BJ (cell line): ENCODE results near the gene CFAP46. TPM values are rescaled to one million over a fixed set of nuclear protein-coding genes. Genes with fewer than 3 reads are reported as not detected.

ENCODE experiments used
- CTCF ChIA-PET: fragments of 350-600 bp; formaldehyde crosslinking; extraction: SDS; loops from one replicate; lab custom pipeline; 2021; ENCODE audit warnings: antibody characterized with exemption, inconsistent platforms; lab: Yijun Ruan, JAX
- POLR2A ChIA-PET: fragments of 300-600 bp; sonication (Branson Sonifier 250); formaldehyde crosslinking; extraction: SDS; loops from one replicate; lab custom pipeline; 2021; ENCODE audit warnings: antibody characterized with exemption; lab: Charles Lee
- DNase-seq: peaks from one replicate; pipeline ENCODE4 v3.0.0-alpha.2; 2011; ENCODE audit warnings: low read depth
- H3K27me3 ChIP-seq: 2 replicates; pipeline ENCODE4 v1.6.0; 2011; ENCODE audit warnings: low read length; ENCODE audit not compliant: control insufficient read depth, insufficient read depth
- H3K36me3 ChIP-seq: 2 replicates; pipeline ENCODE4 v1.5.1; 2011; ENCODE audit warnings: low read length; ENCODE audit not compliant: control insufficient read depth, insufficient read depth
- H3K4me3 ChIP-seq: 2 replicates; pipeline ENCODE4 v1.5.1; 2011; ENCODE audit warnings: low read depth, mild to moderate bottlenecking, control low read depth, low read length
- polyA plus RNA-seq: library from polyadenylated mRNA; depleted of rRNA; stranded (reverse); fragments of >200 nt; gene quantifications from 2 replicates; pipeline ENCODE4 v1.2.3, GENCODE V29; 2011
- TF ChIP-seq, protein P1 (sequence below): IDR thresholded peaks from 2 replicates; pipeline ENCODE4 v1.5.1; 2011; ENCODE audit warnings: low read depth, mild to moderate bottlenecking, control low read depth, inconsistent platforms, low read length, moderate library complexity; ENCODE audit not compliant: insufficient read depth

The CFAP46 gene
- polyA plus RNA-seq, 1 experiment = 1.8 TPM

DNA sequence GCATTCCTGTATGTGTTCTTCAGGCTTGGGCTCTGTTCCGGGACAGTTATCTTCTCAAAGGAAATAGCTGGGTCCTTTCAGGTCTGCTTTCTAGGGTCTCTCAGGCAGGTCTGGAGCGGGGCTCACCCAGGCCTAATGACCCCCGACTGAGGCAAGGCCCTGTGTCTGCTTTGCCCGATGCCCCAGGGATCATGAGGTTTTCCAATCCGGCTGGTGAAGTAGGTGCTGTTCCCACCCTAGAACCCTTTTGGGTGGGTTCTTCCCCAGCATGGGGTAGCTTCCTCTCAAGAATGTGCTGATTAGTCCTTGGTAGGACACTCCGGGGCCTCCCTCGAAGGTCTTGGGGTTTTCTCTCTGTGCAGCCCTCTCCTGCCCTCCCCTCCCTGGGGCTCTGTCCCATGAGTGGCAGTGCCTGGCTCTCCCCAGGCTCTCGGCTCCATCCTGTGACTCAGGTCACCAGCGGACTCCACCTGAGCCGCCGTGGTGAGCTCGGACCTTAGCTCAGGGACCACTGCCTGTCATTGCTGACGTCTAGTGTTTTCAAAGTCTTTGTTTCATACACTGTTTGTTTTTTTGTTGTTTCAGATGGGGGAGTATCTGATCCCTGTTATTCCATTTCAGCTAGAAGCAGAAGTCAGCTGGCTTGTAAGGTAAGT lies 85.4 kb downstream of the CFAP46 start:
- ChIA-PET CTCF (no interaction called here), POLR2A (no interaction called here)
- peaks cover 5% of the 10 kb centered on the region for H3K27me3 ChIP-seq
- H3K4me3 ChIP-seq = no peak overlapping the region
- no peak for DNase-seq
- TF ChIP-seq, protein P1, sequence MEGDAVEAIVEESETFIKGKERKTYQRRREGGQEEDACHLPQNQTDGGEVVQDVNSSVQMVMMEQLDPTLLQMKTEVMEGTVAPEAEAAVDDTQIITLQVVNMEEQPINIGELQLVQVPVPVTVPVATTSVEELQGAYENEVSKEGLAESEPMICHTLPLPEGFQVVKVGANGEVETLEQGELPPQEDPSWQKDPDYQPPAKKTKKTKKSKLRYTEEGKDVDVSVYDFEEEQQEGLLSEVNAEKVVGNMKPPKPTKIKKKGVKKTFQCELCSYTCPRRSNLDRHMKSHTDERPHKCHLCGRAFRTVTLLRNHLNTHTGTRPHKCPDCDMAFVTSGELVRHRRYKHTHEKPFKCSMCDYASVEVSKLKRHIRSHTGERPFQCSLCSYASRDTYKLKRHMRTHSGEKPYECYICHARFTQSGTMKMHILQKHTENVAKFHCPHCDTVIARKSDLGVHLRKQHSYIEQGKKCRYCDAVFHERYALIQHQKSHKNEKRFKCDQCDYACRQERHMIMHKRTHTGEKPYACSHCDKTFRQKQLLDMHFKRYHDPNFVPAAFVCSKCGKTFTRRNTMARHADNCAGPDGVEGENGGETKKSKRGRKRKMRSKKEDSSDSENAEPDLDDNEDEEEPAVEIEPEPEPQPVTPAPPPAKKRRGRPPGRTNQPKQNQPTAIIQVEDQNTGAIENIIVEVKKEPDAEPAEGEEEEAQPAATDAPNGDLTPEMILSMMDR = no peak
- no peaks in the 10 kb centered on the region for H3K36me3 ChIP-seq

DNA sequence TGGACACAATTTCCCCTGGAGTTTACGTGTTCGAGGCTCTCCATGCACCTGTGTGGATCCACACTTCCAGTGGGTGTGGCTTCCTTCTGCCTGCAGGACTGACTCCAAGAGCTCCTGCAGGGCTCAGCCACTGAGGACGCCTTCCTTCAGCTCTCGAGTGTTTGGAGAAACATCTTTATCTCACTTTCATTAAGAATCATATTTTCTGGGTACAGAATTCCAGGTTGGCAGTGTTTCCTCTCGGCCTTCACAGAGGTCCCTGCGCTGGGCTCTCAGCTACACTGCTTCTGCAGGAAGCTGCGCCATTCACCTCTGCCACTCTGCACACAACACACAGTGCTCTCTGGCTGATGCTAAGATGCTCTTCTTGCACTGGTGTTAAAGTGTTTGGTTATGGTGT lies 86.5 kb downstream of the CFAP46 start:
- Histone ChIP-seq H3K4me3 (no peak overlapping the region), H3K27me3 (peaks cover 2% of the 10 kb centered on the region), H3K36me3 (no peaks in the 10 kb centered on the region)
- CTCF ChIA-PET = no interaction called here
- TF ChIP-seq, protein P1 = no peak
- no peak for DNase-seq
- POLR2A ChIA-PET = no interaction called here

DNA sequence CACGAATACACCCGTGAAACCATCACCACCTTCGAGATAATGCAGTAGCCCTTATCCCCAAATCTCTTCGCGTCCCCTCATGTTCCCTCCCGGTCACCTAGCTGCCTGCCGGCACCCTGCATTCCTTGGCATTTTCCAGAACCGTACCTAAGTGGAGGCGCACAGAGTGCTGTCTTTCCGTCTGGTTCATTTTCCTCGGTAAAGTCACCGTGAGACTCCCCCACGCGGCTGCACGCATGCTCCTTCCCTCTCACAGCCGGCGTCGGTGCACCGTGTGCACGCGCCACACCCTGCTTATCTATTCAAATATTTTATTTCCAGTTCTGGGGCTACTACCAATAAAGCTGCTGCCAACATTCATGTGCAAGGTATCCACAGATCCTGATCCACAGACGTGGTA lies 90.9 kb downstream of the CFAP46 start:
- POLR2A ChIA-PET = no interaction called here
- 0 out of 2 replicates have a peak, but pooled peaks cover 2% of the 10 kb centered on the region for H3K27me3 ChIP-seq
- H3K36me3 ChIP-seq = no peaks in the 10 kb centered on the region
- TF ChIP-seq, protein P1 = no peak
- no peak for DNase-seq
- CTCF ChIA-PET = interaction anchor here (1.3 kb wide), 1 partner anchor 13 kb away, joined by 3 read pairs; no protein-coding TSS in a partner anchor
- H3K4me3 ChIP-seq = no peak overlapping the region

DNA sequence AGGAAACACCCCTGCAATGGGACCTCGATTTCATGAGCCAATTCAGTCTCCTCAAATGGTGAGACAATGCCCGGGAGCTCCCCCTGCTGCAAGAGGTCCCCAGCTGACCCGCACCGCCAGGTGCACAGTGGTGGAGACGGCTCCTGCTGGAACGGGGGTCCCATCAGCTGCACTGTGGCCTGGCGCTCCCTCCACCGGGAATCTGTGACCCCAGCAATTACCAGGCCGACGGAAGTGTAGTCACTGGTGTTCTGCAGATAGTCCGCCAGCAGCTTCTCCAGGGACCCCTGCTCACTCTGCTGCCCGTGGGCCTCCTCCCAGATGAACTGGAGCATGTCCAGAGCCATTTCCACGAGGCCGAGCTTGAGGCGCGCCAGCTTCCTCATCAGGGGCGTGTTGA lies 91.5 kb downstream of the CFAP46 start:
- CTCF ChIA-PET = interaction anchor here (1.3 kb wide), 1 partner anchor 13 kb away, joined by 3 read pairs; no protein-coding TSS in a partner anchor
- Histone ChIP-seq H3K27me3 (0 out of 2 replicates have a peak, but pooled peaks cover 2% of the 10 kb centered on the region), H3K4me3 (no peak overlapping the region), H3K36me3 (no peaks in the 10 kb centered on the region)
- POLR2A ChIA-PET = no interaction called here
- TF ChIP-seq, protein P1 = no peak
- no peak for DNase-seq

DNA sequence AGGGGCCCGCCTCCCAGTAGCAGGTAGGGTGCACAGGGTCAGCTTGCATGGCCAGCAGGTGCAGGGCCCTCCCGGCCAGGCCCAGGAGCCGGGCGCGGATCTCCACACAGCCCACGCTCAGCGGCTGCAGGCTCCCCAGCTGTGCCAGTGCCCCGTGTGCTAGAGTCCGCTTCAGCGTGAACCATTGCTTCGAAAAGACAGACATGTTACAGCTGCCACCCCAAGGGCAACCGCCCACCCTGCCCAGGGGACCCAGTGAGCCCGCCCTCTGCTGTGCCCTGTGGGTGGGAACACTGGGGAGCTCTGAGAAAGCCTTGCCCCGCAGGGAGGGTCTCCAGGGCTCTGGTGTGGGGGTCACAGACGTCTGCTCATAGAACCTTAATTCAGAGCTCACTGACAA lies 92.1 kb downstream of the CFAP46 start:
- DNase-seq = no peak
- Histone ChIP-seq H3K27me3 (0 out of 2 replicates have a peak, but pooled peaks cover 2% of the 10 kb centered on the region), H3K4me3 (no peak overlapping the region), H3K36me3 (no peaks in the 10 kb centered on the region)
- TF ChIP-seq, protein P1 = no peak
- POLR2A ChIA-PET = no interaction called here
- CTCF ChIA-PET = interaction anchor here (1.3 kb wide), 1 partner anchor 12 kb away, joined by 3 read pairs; no protein-coding TSS in a partner anchor
